IPS-NIHi7 (cell line): Measurements from ENCODE around the gene XXYLT1.
"Not testable (repeated sequence)": the region's sequence is repeated elsewhere in the genome, so short reads cannot be mapped to it uniquely, and the experiment has no call there.

Source experiments
- DNase-seq: peaks from one replicate; pipeline ENCODE4 v3.0.0; 2012; ENCODE audit warnings: mixed read lengths; ENCODE audit errors: extremely low spot score

The XXYLT1 gene

DNA sequence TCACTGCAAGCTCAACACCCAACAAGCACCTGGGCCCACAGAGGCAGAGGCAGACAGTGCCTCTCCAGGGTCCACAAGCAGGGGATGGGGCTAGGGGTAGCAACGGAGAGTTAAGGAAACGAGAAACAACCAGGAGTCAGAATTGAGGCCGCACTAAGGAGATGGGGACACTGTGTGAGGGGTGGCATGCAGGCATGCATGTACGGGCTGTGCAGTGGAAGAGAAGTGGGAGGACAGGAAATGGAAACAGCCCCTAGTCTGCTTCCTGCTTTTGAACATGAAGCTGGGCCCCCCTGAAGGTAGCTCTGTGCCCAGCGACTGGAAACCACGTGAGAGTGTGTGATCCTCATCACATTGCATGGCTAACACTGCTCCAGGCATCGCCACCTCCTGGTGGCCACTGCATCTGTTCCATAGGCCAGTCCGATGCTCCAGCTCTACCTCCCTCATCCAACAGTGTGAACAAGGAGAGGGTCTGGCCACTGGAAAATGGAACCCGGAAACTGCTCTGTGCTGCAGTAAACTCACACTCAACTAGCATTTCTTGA lies 44.0 kb downstream of the XXYLT1 start:
- peak; percentile 68 for DNase-seq

DNA sequence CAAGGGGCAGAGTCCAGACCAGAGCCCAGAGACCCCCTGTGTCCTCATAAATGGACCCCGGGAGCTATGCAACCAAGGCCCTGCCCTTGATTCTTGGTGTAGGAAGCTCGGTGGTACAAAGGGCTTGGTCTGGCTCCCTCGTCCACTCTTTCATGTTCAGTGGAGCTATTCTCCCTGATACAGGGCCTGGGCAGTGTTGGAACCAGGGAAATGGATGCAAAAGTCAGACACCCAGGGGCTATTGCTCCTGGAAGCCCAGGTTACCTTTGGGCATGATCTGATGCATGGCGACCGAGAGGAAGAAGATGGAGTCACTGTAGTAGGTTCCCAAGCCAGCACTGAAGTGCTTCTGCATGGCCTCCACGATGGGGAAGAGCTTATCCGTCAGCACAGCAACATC lies 44.5 kb downstream of the XXYLT1 start:
- DNase-seq: no peak

DNA sequence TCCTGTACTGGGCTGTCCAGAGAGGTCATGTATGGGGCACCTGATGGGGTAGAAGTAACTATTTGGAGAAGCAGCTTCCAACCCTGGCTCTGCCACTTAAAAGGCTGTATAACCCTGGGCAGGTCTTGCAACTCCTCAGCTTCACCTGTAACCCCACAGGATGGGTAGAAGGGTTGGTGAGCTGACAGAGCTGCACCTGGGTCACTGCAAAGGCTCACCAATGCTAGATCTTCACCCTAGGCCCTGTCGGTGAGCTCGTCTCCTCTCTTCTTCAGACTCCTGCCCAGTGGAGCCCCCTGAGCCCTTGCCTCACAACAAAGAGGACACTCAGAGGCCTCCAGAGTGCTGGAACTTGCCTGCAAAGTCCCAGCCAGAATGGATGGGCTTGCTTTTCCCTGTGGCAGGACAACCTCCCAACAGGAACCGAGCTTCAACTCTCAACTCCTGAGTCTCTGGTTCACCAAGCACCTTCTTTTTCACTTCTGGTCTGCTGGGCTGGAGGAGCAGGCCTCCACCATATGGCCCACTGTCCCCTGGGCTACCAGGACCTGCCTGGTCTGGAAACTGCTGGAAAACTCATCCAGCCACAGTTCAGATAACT lies 45.9 kb downstream of the XXYLT1 start:
- DNase-seq: no peak

DNA sequence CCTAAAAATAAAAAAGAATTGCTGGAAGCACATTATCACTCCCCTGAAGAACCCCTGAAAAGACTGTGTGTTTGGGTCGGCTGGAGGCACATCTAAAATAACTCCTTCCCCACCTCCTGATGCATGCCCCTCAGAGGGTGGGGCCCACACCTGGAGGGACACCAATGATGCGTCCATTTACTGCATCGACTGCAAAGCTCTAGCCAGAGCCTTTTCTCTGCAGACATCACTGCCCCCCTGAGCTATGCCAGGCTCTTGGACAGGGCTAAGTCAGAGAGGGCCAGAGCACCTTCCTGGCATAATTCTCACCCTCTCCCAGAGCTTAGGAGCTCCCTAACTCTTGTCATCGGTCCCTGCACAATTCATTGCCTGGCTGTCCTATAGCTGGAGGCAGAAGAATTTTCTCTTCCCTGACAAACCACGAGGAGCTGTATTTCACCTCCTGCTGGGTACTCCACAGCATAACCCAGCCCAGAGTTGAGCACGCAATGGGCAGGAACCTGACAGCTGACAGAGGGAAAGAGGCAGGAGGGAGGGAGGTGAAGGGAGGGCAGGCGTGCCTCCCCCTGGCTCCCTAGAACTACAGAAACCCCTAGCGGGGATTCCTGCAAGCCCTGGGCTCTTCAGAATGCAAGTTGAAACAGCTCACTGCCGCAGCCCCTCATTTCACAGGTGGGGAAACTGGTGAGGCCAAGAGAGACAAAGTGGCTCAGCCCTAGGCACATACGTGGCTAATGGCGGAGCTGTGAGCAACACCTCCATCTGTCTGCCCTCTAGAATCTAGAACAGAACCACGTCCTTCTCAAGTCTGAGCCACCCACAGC lies 46.6 kb downstream of the XXYLT1 start:
- peak; percentile 48 for DNase-seq

DNA sequence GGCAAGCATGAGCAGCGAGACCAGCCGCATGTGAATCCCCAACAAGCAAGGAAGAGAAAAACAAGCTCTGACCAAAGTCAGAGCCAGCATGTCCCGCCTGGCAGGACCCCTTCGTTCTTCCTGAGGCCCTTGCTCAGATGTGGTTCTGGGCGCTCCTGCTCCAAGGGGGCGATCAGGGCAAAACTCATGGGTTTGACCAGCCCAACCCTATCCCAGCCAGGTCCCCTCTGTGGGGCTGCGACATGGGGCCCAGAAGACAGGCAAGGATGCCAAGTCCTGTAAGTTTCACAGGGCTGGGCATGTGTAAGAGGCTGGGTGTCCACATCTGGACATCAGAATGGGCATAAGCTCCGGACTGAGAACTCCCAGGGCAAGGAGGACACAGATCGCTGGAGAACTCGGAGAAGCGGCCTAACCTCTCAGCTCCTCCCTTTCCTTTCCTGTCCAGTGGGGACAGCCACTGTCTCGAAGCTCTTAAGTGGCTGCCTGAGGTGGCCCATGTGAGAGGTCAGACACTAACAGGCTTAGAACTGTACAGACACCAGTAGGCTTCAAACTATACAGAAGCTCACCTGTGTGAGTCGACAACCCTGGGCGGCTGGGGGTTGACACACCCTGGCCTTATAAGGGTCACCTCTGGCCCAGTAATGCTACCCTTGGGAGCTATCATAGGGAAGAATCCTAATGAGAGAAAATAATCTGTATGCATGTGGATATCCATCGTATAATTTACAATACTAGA lies 48.9 kb downstream of the XXYLT1 start:
- DNase-seq: no peak

DNA sequence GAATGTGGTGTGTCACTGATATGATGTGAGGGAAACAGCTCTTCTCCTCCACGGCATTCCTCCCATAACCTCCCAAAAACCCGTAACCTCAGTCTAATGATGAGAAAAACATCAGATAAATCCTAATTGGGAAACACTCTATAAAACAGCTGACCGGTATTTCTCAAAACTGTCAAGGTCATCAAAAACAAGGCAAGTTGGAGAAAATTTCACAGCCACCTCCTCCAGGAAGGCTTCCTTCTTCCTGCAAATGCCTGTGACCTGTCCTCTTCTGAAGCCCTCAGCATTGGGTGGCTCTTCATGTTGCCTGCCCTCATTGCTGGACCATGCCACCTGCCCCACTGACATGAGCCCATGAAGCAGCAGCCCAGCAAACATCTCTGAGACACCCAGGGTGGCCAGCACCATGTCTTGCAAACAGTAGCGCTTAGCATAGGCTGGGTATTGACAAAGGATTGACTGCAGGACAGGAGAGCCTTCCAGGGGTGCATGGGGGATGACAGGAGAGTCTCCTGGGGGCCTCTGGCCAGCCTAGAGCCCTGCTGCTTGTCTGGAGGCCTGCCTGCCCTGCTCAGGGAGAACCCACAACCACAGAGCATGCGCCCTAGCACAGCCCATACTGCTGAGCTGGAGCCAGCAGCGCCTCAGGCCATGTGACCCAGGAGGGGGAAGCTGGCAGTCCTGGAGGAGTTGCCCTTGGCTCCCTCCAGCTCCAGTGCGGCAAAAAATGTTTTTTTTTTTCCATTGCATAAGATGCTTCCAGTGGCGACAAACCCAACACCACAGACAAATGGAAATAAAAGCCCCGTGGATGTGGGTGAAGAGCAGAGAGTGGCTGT lies 49.7 kb downstream of the XXYLT1 start:
- no peak for DNase-seq

DNA sequence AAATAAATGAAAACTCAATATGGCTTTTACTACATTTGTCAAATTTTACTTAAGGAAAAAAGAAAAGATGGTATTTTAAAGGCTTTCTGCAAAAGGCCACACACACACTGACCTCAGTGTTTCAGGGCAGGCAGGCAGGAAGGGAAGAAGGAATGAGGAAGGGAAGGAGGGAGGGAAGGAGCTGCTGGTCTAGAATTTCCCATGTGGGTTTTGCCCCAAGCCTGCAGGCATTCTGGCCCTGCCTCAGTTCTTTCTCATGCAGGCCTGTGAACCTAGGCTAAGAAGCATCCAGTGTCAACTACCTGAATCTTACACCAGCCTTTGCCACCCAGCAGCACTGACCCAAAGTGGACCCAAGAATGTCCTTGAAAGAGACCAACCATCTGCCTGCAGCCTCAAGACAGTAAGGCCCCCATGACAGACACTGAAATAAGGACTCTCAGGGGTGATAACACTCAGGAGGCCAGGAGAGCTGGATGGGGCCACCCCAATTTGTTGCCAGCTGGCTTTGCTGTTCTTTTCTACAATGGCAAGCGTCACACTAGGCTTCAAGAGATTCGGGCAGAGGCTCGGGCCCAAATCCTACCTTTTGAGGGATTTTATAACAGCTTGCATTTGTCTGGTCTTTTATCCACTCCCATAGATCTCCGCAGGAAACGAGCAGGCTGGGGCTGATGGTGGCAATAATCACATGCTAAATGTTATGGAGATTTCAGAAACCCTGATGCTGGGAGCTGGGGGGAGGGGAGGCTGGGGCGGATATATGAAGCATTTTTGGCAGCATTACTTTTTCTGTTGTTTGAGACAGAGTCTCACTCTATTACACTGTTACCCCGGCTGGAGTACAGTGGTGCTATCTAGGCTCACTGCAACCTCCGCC lies 51.4 kb downstream of the XXYLT1 start:
- DNase-seq: no peak

DNA sequence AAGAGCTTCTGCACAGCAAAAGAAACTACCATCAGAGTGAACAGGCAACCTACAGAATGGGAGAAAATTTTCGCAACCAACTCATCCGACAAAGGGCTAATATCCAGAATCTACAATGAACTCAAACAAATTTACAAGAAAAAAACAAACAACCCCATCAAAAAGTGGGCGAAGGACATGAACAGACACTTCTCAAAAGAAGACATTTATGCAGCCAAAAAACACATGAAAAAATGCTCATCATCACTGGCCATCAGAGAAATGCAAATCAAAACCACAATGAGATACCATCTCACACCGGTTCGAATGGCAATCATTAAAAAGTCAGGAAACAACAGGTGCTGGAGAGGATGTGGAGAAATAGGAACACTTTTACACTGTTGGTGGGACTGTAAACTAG lies 52.6 kb downstream of the XXYLT1 start:
- not testable (repeated sequence) for DNase-seq

DNA sequence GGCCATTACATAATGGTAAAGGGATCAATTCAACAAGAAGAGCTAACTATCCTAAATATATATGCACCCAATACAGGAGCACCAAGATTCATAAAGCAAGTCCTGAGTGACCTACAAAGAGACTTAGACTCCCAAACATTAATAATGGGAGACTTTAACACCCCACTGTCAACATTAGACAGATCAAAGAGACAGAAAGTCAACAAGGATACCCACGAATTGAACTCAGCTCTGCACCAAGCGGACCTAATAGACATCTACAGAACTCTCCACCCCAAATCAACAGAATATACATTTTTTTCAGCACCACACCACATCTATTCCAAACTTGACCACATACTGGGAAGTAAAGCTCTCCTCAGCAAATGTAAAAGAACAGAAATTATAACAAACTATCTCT lies 55.4 kb downstream of the XXYLT1 start:
- not testable (repeated sequence) for DNase-seq

DNA sequence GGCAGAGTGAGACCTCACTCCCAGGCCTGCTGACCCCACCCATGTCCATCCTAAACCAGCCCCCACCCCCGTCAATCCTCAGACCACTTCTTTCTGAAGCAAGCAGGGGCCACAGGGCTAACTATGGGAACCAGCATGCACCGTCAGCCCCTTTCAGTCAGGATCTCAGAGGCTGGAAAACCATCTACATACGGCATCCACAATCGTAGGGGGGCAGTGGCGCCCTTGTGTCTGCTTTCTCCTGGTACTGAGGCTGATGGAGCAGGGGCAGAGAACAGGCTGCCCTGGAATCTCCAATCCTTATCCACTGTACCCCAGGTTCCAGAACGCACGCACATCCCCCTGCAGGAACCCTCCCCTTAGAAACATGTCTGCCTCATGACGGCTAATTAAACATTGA lies 56.6 kb downstream of the XXYLT1 start:
- DNase-seq: no peak

DNA sequence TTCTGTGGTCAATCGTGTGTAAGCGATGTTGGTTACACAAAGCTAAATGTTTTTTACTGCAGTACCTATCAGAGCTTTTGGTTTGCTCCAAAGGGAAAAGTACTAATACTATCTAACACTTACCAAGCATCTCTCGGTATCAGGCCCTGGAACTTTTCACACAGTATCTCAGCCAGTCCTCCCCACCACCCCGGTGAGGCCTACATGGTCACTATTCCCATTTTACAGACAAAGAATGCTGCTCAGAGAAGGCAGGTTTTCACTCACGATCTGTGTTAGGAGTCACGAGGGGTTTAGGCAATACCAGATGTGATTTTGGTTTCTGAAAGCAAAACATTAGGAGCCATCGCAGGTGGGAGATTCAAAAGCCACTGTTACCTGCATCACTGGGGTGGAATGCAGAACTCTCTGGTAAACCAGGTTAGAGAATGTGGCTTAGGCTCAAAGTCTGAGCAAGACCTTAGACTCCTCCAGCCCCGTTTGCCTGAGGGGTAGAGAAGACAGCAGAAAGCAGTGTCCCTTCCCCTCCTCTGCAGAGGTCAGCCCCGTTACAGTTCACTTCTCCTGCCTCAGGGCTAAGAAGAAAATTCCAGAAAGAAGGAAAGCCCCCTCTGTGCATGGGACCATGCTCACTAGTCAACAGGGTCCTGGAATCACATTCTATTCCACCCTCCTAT lies 57.2 kb downstream of the XXYLT1 start:
- no peak for DNase-seq

DNA sequence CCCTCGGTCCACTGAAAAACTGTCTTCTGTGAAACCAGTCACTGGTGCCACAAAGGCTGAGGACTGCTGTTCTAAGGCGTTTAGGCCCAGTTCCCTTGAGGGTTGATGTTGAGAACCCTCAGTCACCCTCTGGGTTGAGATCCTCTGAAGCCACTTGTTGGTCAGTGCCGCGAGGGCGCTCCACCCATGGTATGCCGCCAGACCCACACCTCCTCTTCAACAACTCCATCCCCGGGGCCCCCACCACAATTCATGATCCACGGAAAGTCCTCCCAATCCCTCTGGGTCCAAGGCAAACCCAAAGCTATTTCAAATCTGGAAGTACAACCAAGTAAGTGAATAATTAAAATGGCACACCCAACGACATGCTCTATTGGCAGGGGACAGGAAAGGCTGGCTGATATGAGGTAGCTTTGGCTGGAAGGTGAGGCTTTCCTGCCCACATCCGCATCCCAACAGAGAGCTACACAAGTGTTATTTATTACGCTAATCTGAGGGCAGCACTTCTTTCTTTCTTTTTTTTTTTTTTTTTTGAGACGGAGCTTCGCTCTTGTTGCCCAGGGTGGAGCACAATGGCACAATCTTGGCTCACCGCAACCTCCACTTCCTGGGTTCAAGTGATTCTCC lies 58.1 kb downstream of the XXYLT1 start:
- no peak for DNase-seq

DNA sequence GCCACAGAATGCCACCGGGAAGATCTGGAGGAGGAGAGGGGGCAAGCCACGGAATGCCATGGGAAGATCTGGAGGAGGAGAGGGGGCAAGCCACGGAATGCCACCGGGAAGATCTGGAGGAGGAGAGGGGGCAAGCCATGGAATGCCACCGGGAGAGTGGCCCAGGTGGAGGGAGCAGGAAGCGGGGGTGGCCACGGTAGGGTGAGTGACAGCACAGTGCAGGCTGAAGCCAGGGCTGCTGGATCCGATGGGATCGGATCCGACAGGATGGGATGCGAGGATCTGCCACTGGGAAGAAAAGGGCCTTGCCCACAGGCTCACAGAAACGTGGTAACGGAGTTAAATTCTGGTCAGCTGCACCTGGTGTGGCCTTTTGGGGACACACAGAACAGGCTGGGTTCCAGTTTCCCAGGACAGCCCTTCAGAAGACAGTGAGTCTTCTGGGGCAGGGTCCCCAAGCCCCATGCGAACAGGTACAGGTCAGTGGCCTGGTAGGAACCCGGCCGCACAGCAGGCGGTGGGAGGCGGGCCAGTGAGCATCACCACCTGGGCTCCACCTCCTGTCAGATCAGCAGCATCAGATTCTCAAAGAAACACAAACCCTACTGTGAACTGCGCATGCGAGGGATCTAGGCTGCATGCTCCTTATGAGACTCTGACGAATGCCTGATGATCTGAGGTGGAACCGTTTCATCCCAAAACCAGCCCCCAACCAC lies 58.8 kb downstream of the XXYLT1 start:
- no peak for DNase-seq

DNA sequence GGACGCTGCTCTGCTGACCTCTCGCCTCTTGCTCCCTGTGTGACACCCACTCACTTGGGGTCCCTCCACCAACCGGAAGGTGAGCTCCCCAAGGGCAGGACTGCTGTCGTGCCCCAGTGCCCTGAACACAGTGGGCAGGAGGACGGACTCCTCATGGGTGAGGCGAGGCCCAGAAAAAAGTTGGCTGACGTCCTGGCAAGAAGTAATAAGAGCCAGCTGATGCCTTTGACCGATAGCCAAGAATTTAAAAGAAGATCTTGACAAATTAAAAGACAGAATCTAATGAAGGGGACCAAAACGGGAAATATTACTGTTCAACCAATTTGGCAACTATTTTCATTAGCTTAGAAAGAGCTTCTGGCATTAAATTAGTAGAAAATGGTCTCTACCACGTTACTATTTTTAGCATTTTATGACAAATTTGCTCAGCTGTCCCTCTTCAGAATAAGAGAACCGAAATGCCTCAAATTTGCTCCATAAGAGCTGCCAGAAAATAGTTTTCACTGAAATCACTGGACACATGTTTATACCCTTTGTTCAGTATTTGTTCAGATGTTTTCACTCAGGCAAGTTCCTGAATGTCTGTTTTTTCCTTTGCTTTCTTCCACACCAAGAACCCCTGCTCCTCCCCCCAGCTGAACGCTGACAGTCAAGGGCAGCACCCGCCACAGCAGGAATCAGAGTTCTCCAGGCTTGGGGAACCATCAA lies 60.5 kb downstream of the XXYLT1 start:
- peak; percentile 8 for DNase-seq

DNA sequence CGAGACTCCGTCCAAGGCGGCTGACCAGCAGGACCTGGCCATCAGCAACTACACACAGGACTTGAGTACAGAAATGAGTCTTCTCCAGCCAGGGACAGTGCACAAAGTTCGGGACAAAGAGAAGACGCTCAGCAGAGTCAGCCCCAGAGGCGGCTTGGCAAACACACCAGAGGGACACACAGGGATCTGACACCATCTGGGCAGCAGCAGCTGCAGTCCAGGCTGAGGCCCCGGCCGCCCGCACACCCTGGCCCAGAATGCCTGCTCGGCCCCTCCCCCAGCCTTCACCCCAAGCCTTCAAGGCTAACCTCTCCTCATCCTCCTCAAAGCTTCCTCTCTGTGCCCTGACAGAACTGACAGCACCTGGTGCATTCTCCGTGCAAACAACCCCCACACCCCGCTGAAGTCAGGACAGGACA lies 61.1 kb downstream of the XXYLT1 start:
- DNase-seq: peak; percentile 10

DNA sequence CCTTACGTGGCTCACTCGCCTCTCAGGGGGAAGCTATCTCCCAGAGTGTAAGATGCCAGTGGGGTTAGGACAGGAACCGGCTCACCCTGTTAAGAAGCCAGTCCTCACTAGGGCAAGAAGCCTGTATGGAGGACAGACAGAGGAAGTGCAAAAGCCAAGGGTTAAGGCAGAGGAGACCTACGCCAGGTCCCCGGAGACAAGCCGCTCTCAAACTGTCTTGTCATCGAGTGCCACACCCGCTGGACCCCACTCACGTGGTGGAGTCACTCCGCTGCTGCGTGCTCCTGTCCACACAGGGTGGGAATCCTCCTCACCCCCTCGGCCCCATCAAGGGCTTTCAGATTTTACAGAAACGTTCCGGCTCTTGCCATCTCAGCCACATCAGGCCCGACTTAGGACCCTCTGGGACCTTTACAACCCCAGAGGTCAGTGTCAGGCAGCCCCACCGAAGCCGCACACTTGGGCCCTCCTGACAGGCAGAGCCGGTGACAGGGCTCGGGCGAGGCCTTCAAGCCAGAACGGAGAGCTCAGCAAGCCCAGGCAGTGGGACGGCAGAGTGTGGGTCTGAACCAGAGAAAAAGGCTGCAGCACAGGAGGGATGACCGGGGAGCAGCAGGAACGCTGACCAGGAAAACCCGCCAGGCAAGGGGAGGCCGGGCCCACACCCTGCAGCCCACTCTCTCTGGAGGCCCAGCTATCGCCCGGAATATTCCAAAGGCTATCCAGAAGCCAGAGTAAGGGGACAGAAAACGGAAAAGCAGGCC lies 61.7 kb downstream of the XXYLT1 start:
- no peak for DNase-seq

DNA sequence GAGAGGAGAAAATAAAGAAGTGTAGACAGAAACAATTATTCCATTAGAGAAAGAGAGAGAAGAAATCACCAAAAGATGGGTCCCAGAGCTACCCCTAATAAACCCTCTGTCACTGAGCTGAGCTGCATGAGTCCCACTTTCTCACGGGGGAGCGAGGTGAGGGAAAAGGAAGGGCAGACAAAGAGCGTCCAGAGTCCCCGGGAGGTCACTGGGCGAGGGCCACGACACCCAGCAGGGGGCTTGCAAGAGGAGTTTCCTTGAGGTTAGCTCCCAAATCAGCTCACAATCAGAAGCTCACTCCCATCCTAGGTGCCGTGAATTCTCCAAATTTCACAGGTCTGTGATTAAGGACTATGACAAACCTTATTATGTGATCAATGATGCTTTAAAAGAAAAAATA lies 62.3 kb downstream of the XXYLT1 start:
- no peak for DNase-seq
